SU-DHL-6 (cell line): Measurements from ENCODE around the gene CUBN.

Experiments used
- H2AFZ ChIP-seq: fragments of 200-600 bp; sonication (generic); 2 replicates; pipeline ENCODE4 v1.6.1; 2014; ENCODE audit warnings: low read depth, mild to moderate bottlenecking, moderate library complexity, mixed read lengths, antibody characterized with exemption, low read length; ENCODE audit not compliant: severe bottlenecking
- H3F3A ChIP-seq: fragments of 200-600 bp; shearing (Covaris generic); 2 replicates; pipeline ENCODE4 v1.6.0; 2016; ENCODE audit warnings: antibody characterized with exemption, mild to moderate bottlenecking; ENCODE audit not compliant: insufficient read depth
- H3K27ac ChIP-seq: fragments of 200-600 bp; sonication (generic); 2 replicates; pipeline ENCODE4 v1.5.1; 2016; ENCODE audit warnings: low read depth, mild to moderate bottlenecking, low read length, moderate library complexity, mixed read lengths
- H3K27me3 ChIP-seq: fragments of 200-600 bp; sonication (generic), shearing (Covaris generic); 2 replicates; pipeline ENCODE4 v1.6.0; 2014; ENCODE audit warnings: mild to moderate bottlenecking, low read length
- H3K36me3 ChIP-seq: fragments of 200-600 bp; sonication (generic); 2 replicates; pipeline ENCODE4 v1.6.1; 2014; ENCODE audit warnings: mild to moderate bottlenecking, low read length, mixed read lengths
- H3K4me2 ChIP-seq: fragments of 300-600, 200-600 bp; shearing (Covaris generic), sonication (generic); 2 replicates; pipeline ENCODE4 v1.6.0; 2014; ENCODE audit warnings: low read length, low read depth, mild to moderate bottlenecking; ENCODE audit not compliant: poor library complexity, severe bottlenecking
- H3K4me3 ChIP-seq: fragments of 200-600 bp; sonication (generic); 2 replicates; pipeline ENCODE4 v1.5.1; 2014; ENCODE audit warnings: antibody characterized with exemption, low read length, mild to moderate bottlenecking, mixed read lengths; ENCODE audit not compliant: insufficient read depth, poor library complexity, severe bottlenecking
- H3K79me2 ChIP-seq: fragments of 200-600 bp; sonication (generic); 2 replicates; pipeline ENCODE4 v1.6.1; 2014; ENCODE audit warnings: mild to moderate bottlenecking, low read length, moderate library complexity; ENCODE audit not compliant: insufficient read depth
- H3K9ac ChIP-seq: fragments of 200-600 bp; sonication (generic); 2 replicates; pipeline ENCODE4 v1.7.0; 2014; ENCODE audit warnings: mild to moderate bottlenecking, low read length
- H3K9me2 ChIP-seq: fragments of 200-600 bp; sonication (generic); replicated peaks from 2 replicates; pipeline ENCODE4 v1.6.1; 2014; ENCODE audit warnings: low read length; ENCODE audit not compliant: insufficient read depth
- H3K9me3 ChIP-seq: fragments of 200-600 bp; sonication (generic); 2 replicates; pipeline ENCODE4 v1.6.1; 2014; ENCODE audit warnings: low read length, mixed read lengths; ENCODE audit not compliant: insufficient read depth
- H4K20me1 ChIP-seq: fragments of 200-600 bp; sonication (generic); 2 replicates; pipeline ENCODE4 v1.6.1; 2014; ENCODE audit warnings: low read depth, mild to moderate bottlenecking, antibody characterized with exemption, low read length, moderate library complexity, mixed read lengths
- CTCF ChIP-seq: fragments of 200-600 bp; sonication (generic); IDR thresholded peaks from one replicate; pipeline ENCODE4 v1.5.1; 2017; ENCODE audit warnings: antibody characterized with exemption, mild to moderate bottlenecking, low read length, moderate library complexity; ENCODE audit not compliant: insufficient read depth, poor library complexity, severe bottlenecking
- EZH2phosphoT487 ChIP-seq: fragments of 200-600 bp; sonication (generic), shearing (Covaris generic); conservative IDR thresholded peaks from 2 replicates; pipeline ENCODE4 v1.6.1; 2018; ENCODE audit warnings: mild to moderate bottlenecking, antibody characterized with exemption, low read length, moderate library complexity, mixed read lengths

CUBN gene

DNA sequence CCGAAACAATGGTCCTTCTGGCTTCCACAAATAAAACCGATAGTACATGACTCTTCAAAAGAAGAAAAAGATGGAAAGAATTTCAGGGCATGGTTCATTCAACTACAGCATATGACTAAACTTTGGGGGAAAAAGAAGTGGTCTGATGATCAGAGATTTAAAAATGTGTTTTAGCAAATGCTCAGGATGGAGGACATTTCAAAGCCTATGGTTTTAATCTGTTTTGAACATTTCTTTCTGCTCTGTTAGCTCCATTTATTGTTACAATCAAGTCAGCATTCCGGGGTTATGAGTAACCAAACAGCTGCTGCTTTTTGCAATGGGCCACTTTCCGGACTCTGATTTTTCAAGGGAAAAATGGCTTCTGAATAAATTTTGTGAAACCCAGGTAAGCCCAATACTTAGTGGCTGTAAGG, 142.4 kb downstream of the CUBN start:
- Histone ChIP-seq H3K27ac (no peak overlapping the region), H4K20me1 (no peaks in the 10 kb centered on the region), H3K4me2 (no peak overlapping the region)

DNA sequence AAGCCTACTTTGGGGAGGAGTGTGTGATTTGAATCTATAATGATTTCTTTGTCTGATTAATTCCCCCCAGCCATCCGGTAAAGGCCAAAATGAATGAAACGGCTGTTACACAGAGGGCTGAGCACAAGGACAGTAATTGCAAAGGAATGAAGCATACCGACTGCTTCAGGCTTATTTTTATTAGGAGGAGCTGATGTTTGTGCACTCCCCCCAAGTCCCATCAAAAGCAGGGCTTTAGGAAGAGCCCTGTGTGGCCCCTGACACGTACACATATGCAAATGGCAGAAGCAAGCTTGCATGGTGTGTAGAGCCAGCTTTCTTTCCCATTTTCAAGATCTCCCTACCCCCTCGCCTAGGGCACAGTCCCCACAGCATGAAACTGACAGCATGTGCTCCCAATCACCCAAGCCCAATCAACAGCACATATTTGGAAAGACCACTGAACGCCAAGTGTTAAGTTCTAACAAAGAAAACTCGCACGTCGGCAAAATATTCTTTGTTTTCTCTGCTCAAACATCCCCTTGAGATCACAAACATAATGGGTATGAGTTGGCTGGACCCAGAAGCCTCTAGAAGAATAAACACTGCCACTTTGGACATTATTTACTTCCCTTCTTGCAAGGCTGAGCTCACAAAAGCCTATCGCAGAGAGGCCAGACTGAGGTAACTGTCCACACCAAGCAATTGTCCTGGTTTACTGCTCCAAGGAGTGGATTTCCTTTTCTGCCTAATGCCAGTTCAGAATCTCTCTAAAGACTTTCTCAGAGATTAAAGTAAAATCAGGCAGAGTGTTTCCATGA, 143.0 kb downstream of the CUBN start:
- no peaks in the 10 kb centered on the region for H3K36me3 ChIP-seq
- no peak overlapping the region for H3K27ac ChIP-seq
- H3K9me2 ChIP-seq = no peaks in the 10 kb centered on the region
- no peak overlapping the region for H3K4me3 ChIP-seq
- no peak for TF ChIP-seq EZH2phosphoT487
- no peak for TF ChIP-seq CTCF
- no peaks in the 10 kb centered on the region for H3F3A ChIP-seq
- no peak overlapping the region for H3K4me2 ChIP-seq
- no peaks in the 10 kb centered on the region for H3K9me3 ChIP-seq
- H2AFZ ChIP-seq = no peak overlapping the region
- no peaks in the 10 kb centered on the region for H4K20me1 ChIP-seq
- H3K27me3 ChIP-seq = no peaks in the 10 kb centered on the region
- H3K79me2 ChIP-seq = no peaks in the 10 kb centered on the region
- no peak overlapping the region for H3K9ac ChIP-seq

More for the DNA sequence above, 142.4 kb downstream of the CUBN start:
- Histone ChIP-seq H3F3A (no peaks in the 10 kb centered on the region), H3K27me3 (no peaks in the 10 kb centered on the region), H3K4me3 (no peak overlapping the region), H3K9me2 (no peaks in the 10 kb centered on the region), H3K9me3 (no peaks in the 10 kb centered on the region), H2AFZ (no peak overlapping the region), H3K9ac (no peak overlapping the region), H3K36me3 (no peaks in the 10 kb centered on the region), H3K79me2 (no peaks in the 10 kb centered on the region)
- TF ChIP-seq EZH2phosphoT487 (no peak), CTCF (no peak)

GRCh38 chr10:16986082-16986405, 143.6 kb downstream of the CUBN start:
- H3F3A ChIP-seq = no peaks in the 10 kb centered on the region
- H4K20me1 ChIP-seq = no peaks in the 10 kb centered on the region
- no peaks in the 10 kb centered on the region for H3K27me3 ChIP-seq
- no peaks in the 10 kb centered on the region for H3K9me3 ChIP-seq
- no peaks in the 10 kb centered on the region for H3K36me3 ChIP-seq
- no peak overlapping the region for H2AFZ ChIP-seq
- H3K79me2 ChIP-seq = no peaks in the 10 kb centered on the region
- H3K4me3 ChIP-seq = no peak overlapping the region
- no peaks in the 10 kb centered on the region for H3K9me2 ChIP-seq
- TF ChIP-seq EZH2phosphoT487 = no peak
- no peak for TF ChIP-seq CTCF
- no peak overlapping the region for H3K9ac ChIP-seq
- H3K4me2 ChIP-seq = no peak overlapping the region
- H3K27ac ChIP-seq = no peak overlapping the region
